CD4-positive, alpha-beta T cell treated with Interleukin-15 for 4 hours (primary cell): ENCODE measurements around the gene ADGRL2.

Experiments
- DNase-seq: peaks from one replicate; pipeline ENCODE4 v3.0.0-alpha.2; 2020; ENCODE audit warnings: low spot score

ADGRL2 gene

DNA sequence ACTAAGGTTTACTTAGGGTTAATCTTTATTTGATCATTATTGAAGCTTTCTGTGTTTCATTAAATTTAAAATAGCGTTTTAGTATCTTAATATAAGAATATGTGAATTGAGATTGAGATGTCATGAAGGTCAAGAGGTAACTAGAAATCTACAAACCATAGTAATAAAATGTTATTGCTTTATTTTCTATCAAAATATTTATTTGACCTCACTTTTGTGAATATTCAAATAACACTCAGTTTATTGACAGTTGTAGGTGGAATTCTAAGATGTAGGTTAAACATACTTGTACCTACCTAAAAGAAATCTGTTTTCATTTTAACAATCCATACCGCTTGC lies 5.7 kb downstream of the ADGRL2 start:
- DNase-seq: no peak

DNA sequence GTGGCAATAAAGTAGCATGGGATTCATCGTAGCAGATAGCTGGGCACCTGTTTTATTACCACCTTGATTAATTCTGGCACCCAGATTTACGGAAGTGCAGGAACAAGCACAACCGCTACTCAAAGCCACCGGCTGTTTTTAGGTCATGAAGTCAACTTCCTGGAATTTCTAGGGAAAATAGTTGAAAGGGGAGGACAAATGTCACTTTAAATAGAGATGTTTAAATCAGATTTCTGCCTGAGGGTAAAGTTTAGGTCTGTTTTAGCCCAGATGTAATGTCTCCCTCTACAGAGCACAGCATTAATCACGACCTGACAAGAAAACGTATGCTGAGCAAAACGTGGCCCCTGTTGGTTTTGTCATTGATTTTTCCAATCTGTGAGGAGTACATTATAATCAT lies 8.0 kb downstream of the ADGRL2 start:
- no peak for DNase-seq

DNA sequence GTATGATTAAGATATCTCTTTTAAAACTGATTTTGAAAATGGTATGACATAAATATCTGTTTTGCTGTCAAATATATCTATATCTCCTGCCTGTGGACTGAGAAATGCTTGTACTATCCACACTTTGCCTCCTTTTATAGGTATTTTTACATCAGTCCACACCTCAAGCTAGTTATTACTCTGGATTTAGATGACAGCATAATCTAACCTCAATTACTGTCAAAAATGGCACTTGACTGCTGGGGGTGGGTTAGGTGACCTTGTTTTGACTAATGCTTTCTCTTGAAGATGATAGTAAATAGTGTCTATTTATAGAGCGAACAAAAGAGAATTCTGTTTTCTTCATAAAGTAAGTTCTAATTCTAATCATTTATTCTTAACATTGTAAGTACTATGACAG lies 9.1 kb downstream of the ADGRL2 start:
- DNase-seq: no peak

DNA sequence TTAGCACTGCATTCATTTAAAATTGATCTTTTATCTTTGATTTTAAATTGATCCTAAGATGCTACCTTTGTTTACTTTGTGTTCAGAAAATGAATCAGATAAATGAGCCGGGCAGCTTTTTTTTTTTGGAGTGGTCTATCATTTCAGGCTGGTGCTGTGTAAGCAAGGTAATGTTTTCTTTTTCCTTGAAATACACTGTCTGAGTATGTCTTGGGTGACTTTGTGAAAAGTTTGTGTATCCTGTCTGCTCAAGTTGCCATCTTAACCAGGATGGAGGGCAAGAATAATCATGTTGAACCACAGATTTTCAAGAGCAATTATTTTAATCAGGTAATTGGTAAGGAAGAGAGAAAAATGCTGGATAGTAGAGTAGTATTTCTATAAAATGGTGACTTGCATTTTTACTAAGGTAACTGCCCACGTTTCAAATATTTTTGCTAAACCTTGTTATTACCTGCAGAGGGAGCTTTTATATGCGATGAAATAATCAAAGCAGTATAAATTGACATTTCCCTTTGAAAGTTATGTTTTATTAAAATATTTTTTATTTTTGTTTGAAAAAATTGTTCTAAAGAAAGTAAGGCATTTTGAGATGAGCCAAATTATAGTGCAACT lies 11.1 kb downstream of the ADGRL2 start:
- no peak for DNase-seq

DNA sequence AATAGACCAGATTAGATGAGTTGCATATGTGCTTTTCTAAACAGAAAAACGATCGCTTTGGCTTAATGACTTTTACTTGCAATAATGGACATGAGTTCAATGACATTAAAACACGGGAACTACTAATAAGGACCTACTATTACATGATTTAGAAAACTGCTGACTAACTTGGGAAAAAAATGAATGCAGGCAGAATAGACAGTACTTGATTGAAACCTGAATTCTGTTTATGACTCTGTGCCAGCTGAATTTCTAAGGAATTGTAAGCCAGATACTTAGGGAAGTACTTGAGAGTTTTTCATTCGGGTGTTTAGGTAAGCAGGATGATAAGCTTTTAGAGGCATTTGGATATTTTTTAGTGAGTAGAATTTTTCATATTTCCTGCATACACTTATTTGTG lies 12.0 kb downstream of the ADGRL2 start:
- DNase-seq: no peak

DNA sequence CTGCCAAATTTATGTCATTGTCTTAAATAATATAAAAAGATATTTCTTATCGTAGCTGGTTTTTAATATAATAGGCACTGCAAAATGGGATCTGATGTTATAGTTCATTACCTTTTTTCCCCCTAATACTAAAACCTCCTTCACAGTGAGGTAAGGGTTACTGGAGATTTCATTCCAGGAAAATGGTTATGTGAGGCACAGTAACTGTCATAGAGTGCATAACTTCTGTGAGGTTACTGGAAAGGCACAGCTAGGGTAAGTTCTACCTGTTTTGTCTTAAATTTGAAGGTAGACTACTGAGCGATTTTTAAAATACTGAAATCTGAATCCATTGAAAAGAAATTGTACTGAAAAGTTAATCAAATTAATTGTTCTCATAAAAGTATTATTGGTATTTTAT lies 13.0 kb downstream of the ADGRL2 start:
- DNase-seq: no peak

DNA sequence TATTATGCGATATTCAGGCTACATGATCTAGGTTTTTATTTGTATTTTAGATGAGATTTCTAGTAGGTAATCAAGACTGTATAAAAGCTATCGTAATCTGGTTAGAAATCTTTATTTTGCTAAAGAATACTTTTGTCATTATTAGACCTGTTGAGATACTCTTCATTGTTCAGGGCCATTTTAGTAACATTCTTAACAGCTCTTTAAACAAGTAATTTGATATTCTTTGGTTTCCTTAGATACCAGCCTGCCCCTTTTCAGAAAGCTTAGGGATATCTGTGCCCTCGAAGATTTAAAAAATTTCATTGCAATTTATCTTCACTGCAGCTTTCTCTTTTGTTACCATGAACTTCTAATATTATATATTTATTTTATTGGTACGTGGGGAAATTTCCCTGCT lies 18.9 kb downstream of the ADGRL2 start:
- no peak for DNase-seq

DNA sequence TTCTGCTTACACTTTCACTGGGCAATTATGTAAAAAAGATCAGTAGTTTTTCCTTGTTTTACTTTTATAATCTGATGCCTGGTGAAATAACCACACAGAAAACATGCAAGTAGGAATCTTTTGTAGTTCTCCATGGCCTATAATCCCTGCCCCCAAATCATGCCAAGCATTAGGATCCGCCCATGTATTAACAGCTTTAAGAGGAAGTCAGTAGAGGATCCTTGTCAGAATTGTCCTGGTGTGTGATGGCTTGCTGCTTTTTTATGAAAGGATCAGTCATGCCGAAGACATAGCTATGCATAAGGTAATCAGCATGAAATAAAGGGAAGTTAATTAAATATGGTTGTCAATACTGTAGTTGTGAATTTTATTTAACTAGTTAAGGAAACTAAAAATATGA lies 20.0 kb downstream of the ADGRL2 start:
- no peak for DNase-seq

DNA sequence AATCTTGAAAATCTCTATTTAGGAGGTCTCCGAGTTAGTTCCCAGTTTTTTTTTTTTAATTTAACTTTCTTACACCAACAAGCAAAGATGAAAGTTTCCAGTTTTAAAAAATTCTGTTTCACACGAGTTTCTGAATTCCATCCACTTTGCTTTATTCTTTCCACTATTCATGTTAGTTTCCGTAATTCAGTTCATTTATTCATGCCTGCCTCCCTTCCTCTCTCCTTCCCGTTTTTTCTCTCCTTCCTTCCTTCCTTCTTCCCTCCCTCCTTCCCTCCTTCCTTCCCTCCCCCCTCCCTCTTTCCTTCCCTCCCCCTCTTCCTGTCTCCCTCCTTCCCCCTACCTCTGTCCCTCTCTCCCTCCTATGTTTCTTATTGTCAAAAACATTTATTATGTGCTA lies 22.3 kb downstream of the ADGRL2 start:
- no peak for DNase-seq

DNA sequence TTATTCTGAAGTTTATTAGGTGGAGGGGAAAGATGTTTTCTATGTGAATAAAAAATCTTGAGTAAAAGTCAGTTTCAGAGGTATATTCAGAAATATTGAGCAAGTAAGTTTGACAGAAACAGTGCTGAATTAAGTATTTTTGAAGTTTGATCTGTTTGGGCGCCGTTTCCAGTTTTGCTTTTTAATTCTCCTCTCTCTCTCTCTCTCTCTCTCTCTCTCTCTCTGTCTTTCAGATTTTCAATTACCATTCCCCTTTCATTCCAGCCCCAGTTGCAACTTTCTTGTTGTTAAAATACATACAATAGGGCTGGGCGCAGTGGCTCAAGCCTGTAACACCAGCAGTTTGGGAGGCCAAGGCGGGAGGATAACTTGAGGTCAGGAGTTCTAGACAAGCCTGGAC lies 24.0 kb downstream of the ADGRL2 start:
- no peak for DNase-seq

DNA sequence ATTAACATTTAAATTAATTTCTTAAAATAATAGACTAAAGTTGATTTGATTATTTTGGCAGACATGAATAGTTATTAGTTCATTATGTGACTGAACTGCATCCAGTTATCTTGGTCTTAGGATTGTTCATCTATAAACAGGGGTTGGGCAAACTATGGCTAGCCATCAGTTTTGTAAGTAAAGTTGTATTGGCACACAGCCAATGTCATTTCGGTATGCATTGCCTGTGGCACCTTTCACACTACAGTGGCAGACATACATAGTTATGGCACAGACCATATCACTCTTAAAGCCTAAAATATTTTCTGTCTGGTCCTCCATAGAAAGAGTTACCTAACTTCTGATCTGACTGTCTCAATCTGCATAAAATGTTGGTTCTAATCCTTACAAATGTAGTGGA lies 27.2 kb downstream of the ADGRL2 start:
- DNase-seq: no peak

DNA sequence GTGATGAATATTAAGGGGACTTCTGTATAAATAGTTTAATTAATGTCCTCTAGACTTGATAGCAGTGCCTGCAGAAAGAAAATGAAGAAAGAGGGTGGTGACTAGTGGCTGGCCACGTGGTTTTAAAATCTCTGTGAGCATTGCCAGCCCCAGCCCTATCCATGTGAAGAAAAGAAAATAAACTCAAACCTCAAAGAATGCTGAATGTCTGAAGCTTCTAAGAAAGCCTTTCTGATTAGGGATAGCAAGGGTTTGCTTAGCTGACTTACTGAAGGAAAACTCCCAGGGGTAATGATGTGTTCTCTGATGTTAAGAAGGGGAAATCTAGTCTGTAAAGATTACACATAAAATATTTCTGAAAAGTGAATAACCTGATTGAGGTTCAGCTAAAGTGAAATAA lies 31.8 kb downstream of the ADGRL2 start:
- DNase-seq: no peak

DNA sequence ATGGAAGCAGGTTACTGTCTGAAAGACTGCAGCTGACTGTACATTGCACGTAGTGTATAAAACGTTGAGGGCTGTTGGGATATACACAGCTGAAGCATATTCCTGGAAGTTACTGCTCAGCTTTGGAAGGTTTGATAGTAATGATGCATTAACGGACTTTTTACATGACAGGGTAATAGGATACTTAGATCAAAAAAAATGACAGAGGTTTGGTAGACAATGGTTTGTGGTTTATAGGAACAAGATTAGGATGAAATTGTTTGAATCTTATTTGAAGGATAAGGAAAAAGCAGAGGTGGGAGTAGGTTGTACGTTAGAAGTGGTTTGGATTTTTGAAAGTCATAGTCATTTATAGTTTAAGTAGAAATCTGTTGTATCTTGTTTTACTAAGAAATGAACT lies 33.0 kb downstream of the ADGRL2 start:
- DNase-seq: no peak

DNA sequence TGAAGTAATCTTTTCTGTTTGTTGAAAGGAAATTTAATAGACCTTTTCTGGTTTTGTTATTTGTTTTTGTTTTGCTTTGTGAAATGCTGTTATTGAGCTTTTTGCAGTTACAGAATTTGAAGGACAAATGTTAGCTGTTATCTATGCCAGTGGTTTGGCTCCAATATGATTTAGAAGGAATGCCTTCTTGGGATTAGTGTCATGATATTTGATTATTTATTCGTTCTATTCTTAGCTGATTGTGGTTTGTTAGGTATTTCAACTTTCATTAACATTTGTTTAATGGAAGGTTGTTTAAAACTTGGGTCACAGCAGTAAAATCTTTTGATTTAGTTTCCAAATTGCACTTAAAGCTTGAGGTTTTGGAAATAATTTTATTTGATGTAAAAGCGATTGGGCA lies 33.5 kb downstream of the ADGRL2 start:
- no peak for DNase-seq

DNA sequence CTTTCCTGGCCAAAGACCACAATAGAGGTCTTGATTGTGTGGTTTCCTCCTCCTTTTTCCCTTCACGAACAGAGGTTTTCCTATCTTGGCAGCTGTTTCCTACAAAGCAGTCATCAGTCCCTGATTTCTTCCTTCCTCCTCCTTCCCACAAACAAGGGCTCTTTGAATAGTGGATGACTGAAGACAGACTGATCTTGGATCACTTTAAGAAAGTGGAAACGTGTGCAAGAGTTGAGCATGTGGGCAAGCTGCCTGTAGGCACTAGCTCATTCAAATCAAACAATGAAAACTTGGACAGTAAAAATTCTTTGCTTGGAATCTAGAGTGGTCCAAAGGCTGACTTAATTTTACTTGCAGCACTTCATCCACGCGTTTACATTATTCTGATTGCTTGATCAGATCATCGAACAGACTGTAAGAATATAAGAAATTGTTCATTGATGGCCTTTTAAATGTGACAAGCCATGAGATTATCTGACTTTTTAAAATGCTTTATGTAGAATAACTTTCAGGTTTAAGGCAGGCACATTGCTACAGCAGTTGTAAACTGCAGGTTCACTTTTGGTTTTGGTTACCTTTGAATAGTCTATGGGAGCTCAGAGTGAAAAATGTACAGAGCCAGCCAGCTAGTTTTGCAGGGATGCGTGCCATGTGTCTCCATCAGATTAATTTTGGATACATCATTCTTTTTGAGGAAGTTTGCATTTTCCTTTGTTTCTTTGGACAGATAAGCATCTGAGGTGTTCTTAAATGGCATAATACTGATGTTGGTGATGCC lies 34.4 kb downstream of the ADGRL2 start:
- no peak for DNase-seq

DNA sequence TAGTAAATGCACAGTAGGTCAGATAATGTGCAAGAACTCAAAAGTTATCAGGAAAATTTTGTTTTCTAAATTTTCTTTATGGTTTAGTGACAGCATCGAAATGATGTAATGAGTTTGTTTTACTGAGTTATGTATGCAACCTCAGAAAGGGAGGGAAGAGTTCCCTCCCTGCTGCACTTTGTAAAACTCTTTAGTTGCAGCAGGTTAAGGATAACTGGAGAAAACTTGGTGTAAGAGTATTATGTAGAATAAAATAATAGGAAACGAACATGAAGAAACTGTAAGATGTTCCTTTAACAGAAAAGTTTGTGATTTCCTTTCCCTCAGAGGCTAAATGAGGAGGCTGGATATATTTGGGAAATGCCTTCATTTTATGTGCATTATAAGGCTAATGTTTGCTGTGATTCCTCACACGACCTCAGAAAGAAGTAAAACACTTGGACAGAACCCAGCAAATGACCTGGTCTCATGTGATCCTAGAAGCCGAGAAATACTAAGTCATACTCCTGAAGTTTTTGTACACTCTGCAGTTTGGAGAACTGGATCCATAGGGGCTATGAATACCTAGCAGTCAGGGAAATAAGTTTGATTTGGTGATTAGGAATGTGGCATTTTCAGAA lies 35.4 kb downstream of the ADGRL2 start:
- DNase-seq: no peak

DNA sequence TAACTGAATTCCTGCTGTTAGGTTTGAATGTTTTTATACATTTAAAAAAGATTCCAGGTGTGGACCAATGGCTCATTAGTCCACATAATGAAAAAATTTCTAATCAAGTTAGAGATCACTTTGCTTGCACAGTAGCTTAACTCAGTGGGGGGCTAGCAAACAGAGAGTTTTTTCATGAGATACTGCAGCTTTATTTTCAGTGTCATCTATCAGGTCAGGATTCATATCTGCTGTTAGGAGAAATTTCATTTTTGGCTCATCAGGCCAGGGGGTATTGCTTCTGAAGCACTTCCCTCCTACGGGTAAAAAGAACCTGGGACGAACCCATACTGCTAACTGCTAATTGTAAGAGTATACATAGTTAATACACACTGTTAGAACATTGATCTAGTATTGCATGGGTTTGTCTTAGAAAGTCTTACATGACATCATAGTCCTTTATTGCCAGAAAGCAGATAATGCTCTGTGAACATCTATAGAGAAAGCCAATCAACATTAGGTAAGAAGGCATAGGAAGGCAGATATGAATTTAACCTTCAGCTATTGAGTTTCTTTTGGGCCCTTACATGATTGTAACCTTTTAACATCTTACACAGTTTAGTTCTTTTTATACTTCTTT lies 38.0 kb downstream of the ADGRL2 start:
- no peak for DNase-seq

DNA sequence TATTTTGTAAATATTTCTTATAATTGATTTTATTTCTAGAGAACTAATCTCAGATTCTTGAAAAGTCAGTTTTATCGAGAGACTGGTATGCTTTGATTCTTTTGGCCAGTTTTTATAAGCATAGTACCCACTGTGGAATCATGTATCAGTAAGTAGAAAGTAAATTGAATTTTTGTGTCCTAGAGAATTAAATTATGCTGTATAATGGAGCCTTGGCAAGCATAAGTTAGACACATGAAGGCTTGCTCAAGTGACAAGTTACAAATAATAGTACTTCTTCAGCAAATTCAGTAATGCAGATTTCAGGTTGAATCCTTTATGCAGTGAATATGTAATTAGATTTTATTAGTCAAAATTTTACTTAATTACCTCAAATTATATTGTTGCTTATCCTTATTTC lies 40.1 kb downstream of the ADGRL2 start:
- DNase-seq: no peak

DNA sequence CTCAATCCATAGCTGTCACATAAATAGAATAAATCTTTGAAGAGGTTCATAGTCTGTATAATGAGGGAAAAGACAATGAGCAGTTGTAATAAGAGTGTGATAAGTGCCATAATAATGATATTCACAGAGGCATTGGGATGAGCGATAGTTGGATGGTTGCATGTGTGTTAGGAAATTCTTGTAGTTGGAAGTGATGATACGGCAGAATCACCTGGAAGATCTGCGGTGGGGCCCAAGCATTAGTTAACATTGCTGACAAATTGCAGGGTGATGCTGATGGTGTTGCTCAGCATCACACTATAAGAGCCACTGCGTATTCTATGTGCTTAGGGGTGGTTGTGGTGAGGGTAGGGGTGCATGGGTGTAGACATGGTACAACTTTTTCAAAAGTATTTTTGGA lies 41.1 kb downstream of the ADGRL2 start:
- no peak for DNase-seq

DNA sequence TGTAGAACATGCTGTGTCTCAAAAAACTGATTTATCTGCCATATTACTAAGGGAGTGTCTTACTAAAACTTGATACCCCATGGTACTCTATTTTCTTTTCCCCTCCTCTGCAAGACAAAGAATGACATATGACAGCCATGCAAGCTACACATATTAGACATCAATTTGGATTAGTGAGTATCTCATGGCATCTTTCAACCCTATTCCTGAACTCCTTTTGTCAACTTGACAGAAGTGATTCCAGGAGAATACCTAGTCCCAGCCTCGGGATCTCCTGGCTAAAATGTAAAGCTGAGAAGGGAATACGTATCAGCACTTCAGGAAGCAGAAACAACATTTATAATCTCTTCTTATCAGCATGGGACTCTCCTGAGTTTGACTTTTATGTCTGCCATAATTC lies 43.7 kb downstream of the ADGRL2 start:
- DNase-seq: no peak

DNA sequence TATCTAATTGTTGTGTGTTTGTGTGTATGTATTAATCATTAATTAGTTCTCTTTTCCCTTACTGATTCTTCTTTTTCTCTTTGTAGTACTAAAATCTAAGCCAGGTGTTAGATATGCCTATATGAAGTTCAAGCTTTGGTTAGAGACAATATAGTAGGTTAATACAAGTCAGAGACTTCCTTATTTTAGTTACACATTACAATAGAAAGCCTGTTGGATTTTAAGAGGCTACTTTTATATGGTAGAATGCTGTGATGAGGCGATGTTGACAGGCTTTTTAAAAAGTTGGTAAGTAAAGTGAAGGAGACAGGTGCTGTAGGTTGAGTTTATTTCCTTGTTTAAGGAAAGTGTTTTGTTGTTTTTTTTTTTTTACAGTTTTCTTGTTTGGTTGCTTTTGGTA lies 45.9 kb downstream of the ADGRL2 start:
- no peak for DNase-seq

DNA sequence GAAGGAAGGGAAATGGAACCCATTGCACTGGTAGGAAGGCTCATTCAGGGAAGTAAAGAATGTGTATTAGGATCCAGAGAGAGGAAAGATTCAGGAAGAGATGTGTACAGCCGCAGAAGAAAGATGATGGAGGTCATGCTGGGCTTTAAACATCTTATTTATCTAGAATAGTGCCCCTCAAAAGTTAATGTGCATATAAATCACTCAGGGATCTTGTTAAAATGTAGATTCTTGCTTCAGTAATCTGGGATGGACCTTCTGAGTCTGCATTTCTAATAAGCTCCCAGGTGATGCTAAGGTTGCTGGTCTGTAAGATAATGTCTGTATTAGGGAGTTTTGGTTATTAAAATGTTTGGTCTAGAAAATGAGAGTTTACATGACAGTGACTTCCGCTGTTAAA lies 46.3 kb downstream of the ADGRL2 start:
- DNase-seq: no peak

DNA sequence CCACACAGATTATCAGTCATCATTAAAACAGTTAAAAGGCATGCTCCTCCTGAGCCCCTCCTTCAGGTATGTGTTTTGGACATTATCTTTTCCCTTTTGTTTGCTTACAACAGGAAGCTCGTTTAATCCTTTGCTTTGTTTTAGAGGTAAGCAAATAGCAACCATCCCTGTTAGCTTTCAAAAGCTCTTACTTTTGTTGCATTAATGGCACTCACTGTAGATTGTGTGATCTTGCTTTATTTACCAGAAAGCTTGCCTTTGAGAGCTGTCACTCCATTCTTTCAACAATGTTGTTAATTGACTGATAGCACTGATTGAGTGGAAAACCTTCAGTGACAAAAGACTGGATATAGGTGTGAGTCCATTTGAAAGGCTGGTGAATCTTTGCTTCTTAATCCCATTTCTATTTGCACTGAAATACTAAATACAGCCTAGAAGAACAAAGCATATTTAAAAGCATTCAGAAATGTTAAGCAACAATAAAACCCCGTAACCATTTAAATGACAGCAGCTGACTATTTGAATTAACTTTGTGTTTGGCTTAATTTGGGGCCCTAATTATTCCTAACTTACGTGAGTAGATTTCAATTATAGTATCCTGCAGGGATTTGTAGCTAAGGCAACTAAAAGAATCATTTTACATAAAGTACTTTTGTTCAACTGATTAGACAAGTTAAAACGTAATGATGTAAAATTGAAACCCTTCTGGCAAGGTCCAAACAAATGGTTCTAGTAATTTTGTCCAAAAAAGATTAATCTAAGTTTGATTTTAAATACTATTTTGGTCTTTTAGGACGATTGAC lies 48.3 kb downstream of the ADGRL2 start:
- no peak for DNase-seq
